ENCODE data around the gene KLF18.
"Not testable (repeated sequence)": the region's sequence is repeated elsewhere in the genome, so short reads cannot be mapped to it uniquely, and the experiment has no call there.

KLF18 gene

GRCh38 chr1:44141531-44141930 is at the start of gene KLF18:
KLF18 (minus strand) TSS chr1:44141631; CDS start chr1:44141631, 0 bp downstream.
- no peak for DNase-seq (ENCODE audit: low read depth)

- no peak for DNase-seq (ENCODE audit: low read depth)
These were observed 33.2 kb upstream of the KLF18 start for GRCh38 chr1:44174630-44175029.

- peak; percentile 28 for DNase-seq (ENCODE audit: low read depth)
These were observed 28.9 kb upstream of the KLF18 start for GRCh38 chr1:44170281-44170823.

GRCh38 chr1:44168520-44169098 is 27.2 kb upstream of the KLF18 start:
- DNase-seq (ENCODE audit: low read depth): no peak

- no peak for DNase-seq (ENCODE audit: low read depth)
These were observed 20.1 kb upstream of the KLF18 start for GRCh38 chr1:44161546-44161945.

GRCh38 chr1:44158871-44159270 is 17.4 kb upstream of the KLF18 start:
- no peak for DNase-seq (ENCODE audit: low read depth)

GRCh38 chr1:44157903-44158302 is 16.5 kb upstream of the KLF18 start:
- DNase-seq (ENCODE audit: low read depth): no peak

GRCh38 chr1:44154049-44154448 is 12.6 kb upstream of the KLF18 start:
- DNase-seq (ENCODE audit: low read depth): no peak

GRCh38 chr1:44152692-44153091 is 11.3 kb upstream of the KLF18 start:
- DNase-seq (ENCODE audit: low read depth): no peak

- no peak for DNase-seq (ENCODE audit: low read depth)
These were observed 10.4 kb upstream of the KLF18 start for GRCh38 chr1:44151808-44152207.

GRCh38 chr1:44151332-44151731 is 9.9 kb upstream of the KLF18 start:
- DNase-seq (ENCODE audit: low read depth): no peak

GRCh38 chr1:44147582-44147981 is 6.2 kb upstream of the KLF18 start:
- DNase-seq (ENCODE audit: low read depth): no peak

- no peak for DNase-seq (ENCODE audit: low read depth)
These were observed 5.3 kb upstream of the KLF18 start for GRCh38 chr1:44146536-44147361.

GRCh38 chr1:44144962-44145756 is 3.7 kb upstream of the KLF18 start:
- DNase-seq (ENCODE audit: low read depth): peak; percentile 16

- DNase-seq (ENCODE audit: low read depth): not testable (repeated sequence)
These were observed 1.9 kb downstream of the KLF18 start for GRCh38 chr1:44139565-44139964.

GRCh38 chr1:44138239-44138638 is 3.2 kb downstream of the KLF18 start:
- DNase-seq (ENCODE audit: low read depth): no peak

GRCh38 chr1:44135886-44136285 is 5.5 kb downstream of the KLF18 start:
- no peak for DNase-seq (ENCODE audit: low read depth)

GRCh38 chr1:44134071-44134920 is 7.1 kb downstream of the KLF18 start:
- DNase-seq (ENCODE audit: low read depth): no peak

- no peak for DNase-seq (ENCODE audit: low read depth)
These were observed 10.0 kb downstream of the KLF18 start for GRCh38 chr1:44131411-44131810.

- DNase-seq (ENCODE audit: low read depth): no peak
These were observed 11.6 kb downstream of the KLF18 start for GRCh38 chr1:44129616-44130500.
